Measurements from ENCODE around the gene TCOF1. TPM values are rescaled to one million over a fixed set of nuclear protein-coding genes. Genes with fewer than 3 reads are reported as not detected.

The TCOF1 gene
- total RNA-seq, 4 donors from 2014 or later: 32.1 to 54.2 (median 33.1) TPM

GRCh38 chr5:150441813-150442698 is 84.6 kb downstream of the TCOF1 start:
- 47% methylated on average over 18 of the region's 18 CpGs for WGBS
- H3K9me3 ChIP-seq: no peaks in the 10 kb centered on the region
- no peak for TF ChIP-seq CTCF (IDR thresholded peaks at IDR 0.05)
- no peak for TF ChIP-seq POLR2A (IDR thresholded peaks at IDR 0.05)
- no peak for TF ChIP-seq EP300 (IDR thresholded peaks at IDR 0.05)

GRCh38 chr5:150442699-150443080 is 85.2 kb downstream of the TCOF1 start:
- no peaks in the 10 kb centered on the region for H3K9me3 ChIP-seq
- H3K27me3 ChIP-seq: no peaks in the 10 kb centered on the region
- DNase-seq (ENCODE audit: low spot score in 2 of 2): no peak
- peaks cover 50% of the 10 kb centered on the region for H3K36me3 ChIP-seq
- no peak for TF ChIP-seq POLR2A (IDR thresholded peaks at IDR 0.05)
- WGBS: 85% methylated on average over 6 of the region's 6 CpGs
- no peak overlapping the region for H3K27ac ChIP-seq
- peaks cover 16% of the 10 kb centered on the region for H3K4me1 ChIP-seq
- H3K4me3 ChIP-seq: no peak overlapping the region

More at GRCh38 chr5:150441813-150442698, 84.6 kb downstream of the TCOF1 start:
- H3K4me1 ChIP-seq: peaks cover 10% of the 10 kb centered on the region
- no peak overlapping the region for H3K27ac ChIP-seq
- no peak overlapping the region for H3K4me3 ChIP-seq
- no peak for DNase-seq (ENCODE audit: low spot score in 2 of 2)
- no peaks in the 10 kb centered on the region for H3K27me3 ChIP-seq
- H3K36me3 ChIP-seq: peaks cover 44% of the 10 kb centered on the region

- no peak overlapping the region for H3K4me3 ChIP-seq
- H3K27ac ChIP-seq: no peak overlapping the region
- DNase-seq (ENCODE audit: low spot score in 2 of 2): no peak
- no peaks in the 10 kb centered on the region for H3K9me3 ChIP-seq
- TF ChIP-seq POLR2A (IDR thresholded peaks at IDR 0.05): no peak
- no peak for TF ChIP-seq EP300 (IDR thresholded peaks at IDR 0.05)
- TF ChIP-seq POLR2AphosphoS5 (IDR thresholded peaks at IDR 0.05): no peak
- no peak for TF ChIP-seq CTCF (IDR thresholded peaks at IDR 0.05)
- WGBS: 74% methylated on average over 15 of the region's 15 CpGs
- H3K4me1 ChIP-seq: peaks cover 24% of the 10 kb centered on the region
- H3K27me3 ChIP-seq: no peaks in the 10 kb centered on the region
- H3K36me3 ChIP-seq: peaks cover 51% of the 10 kb centered on the region
These were observed 86.0 kb downstream of the TCOF1 start for GRCh38 chr5:150443242-150444075.

- Histone ChIP-seq H3K36me3 (peaks cover 51% of the 10 kb centered on the region), H3K4me3 (no peak overlapping the region), H3K27me3 (no peaks in the 10 kb centered on the region), H3K27ac (no peak overlapping the region), H3K9me3 (no peaks in the 10 kb centered on the region), H3K4me1 (peaks cover 27% of the 10 kb centered on the region)
- DNase-seq (ENCODE audit: low spot score in 2 of 2): no peak
- 79% methylated on average over 9 of the region's 9 CpGs for whole genome bisulfite sequencing
- no peak for TF ChIP-seq POLR2A (IDR thresholded peaks at IDR 0.05)
- no peak for TF ChIP-seq CTCF (IDR thresholded peaks at IDR 0.05)
- TF ChIP-seq EP300 (IDR thresholded peaks at IDR 0.05): no peak
- TF ChIP-seq POLR2AphosphoS5 (IDR thresholded peaks at IDR 0.05): no peak
These were observed 87.3 kb downstream of the TCOF1 start for GRCh38 chr5:150444770-150445169.

GRCh38 chr5:150446088-150446487 is 88.6 kb downstream of the TCOF1 start:
- Histone ChIP-seq H3K36me3 (peaks cover 51% of the 10 kb centered on the region), H3K9me3 (no peaks in the 10 kb centered on the region), H3K27ac (no peak overlapping the region), H3K27me3 (no peaks in the 10 kb centered on the region), H3K4me3 (no peak overlapping the region), H3K4me1 (peaks cover 27% of the 10 kb centered on the region)
- DNase-seq (ENCODE audit: low spot score in 2 of 2): no peak
- 80% methylated on average over 2 of the region's 2 CpGs for WGBS
- no peak for TF ChIP-seq CTCF (IDR thresholded peaks at IDR 0.05)
- TF ChIP-seq POLR2A (IDR thresholded peaks at IDR 0.05): no peak
- no peak for TF ChIP-seq EP300 (IDR thresholded peaks at IDR 0.05)
- no peak for TF ChIP-seq POLR2AphosphoS5 (IDR thresholded peaks at IDR 0.05)
